Activated naive CD4-positive, alpha-beta T cell treated with Interleukin-2 at 50 U/mL for 16 hours (primary cell): ENCODE results near the gene DCAF5.

Experiments used
- DNase-seq: peaks from one replicate; pipeline ENCODE4 v3.0.0-alpha.2; 2020

The DCAF5 gene

DNA sequence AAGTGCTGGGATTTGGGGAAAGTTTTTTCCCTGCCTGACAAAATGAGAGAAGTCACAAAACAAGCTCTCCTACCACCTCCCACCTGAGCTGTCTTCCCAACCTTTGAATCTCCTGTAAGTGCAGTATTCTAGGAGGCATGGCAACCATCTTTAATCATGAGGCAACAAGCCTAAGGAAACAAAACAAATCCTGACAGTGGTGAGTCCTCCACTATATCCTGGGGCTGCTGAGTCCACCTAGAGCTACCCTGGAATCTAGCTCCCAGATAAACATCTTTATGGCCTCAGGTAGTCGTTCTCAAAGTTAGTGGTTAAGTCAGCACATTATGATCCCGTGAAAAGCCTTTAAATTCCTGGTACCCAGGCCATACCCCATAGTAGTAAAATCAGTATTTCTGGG, 151.5 kb downstream of the DCAF5 start:
- no peak for DNase-seq
